ACC112 (cell line): ENCODE data around the gene EVI5L.
"Not testable (repeated sequence)": the region's sequence is repeated elsewhere in the genome, so short reads cannot be mapped to it uniquely, and the experiment has no call there.

ENCODE experiments used
- H2AFZ ChIP-seq: fragments of 200-600 bp; sonication (generic); one replicate; pipeline ENCODE4 v1.6.0; 2017; ENCODE audit warnings: antibody characterized with exemption, low read length; ENCODE audit not compliant: unreplicated experiment
- H3K27ac ChIP-seq: fragments of 200-600 bp; sonication (generic); 2 replicates; pipeline ENCODE4 v1.5.1; 2014; ENCODE audit warnings: low read depth, mild to moderate bottlenecking, antibody characterized with exemption, low read length, moderate library complexity
- H3K27me3 ChIP-seq: fragments of 200-600 bp; sonication (generic); 2 replicates; pipeline ENCODE4 v1.6.1; 2014; ENCODE audit warnings: mild to moderate bottlenecking, antibody characterized with exemption, low read length, moderate library complexity, mixed read lengths; ENCODE audit not compliant: insufficient read depth
- H3K36me3 ChIP-seq: fragments of 200-600 bp; sonication (generic); 2 replicates; pipeline ENCODE4 v1.6.1; 2016; ENCODE audit warnings: mild to moderate bottlenecking, antibody characterized with exemption, low read length, moderate library complexity, mixed read lengths; ENCODE audit not compliant: insufficient read depth
- H3K4me1 ChIP-seq: fragments of 200-600 bp; sonication (generic); one replicate; pipeline ENCODE4 v1.6.1; 2016; ENCODE audit warnings: low read length, mixed read lengths; ENCODE audit not compliant: insufficient read depth, unreplicated experiment, control insufficient read depth
- H3K4me3 ChIP-seq: fragments of 200-600 bp; sonication (generic); 2 replicates; pipeline ENCODE4 v1.5.1; 2014; ENCODE audit warnings: mild to moderate bottlenecking, low read depth, low read length
- H3K79me2 ChIP-seq: fragments of 200-600 bp; sonication (generic); one replicate; pipeline ENCODE4 v1.6.0; 2016; ENCODE audit warnings: low read length; ENCODE audit not compliant: control insufficient read depth, unreplicated experiment, insufficient read depth

Gene EVI5L

DNA sequence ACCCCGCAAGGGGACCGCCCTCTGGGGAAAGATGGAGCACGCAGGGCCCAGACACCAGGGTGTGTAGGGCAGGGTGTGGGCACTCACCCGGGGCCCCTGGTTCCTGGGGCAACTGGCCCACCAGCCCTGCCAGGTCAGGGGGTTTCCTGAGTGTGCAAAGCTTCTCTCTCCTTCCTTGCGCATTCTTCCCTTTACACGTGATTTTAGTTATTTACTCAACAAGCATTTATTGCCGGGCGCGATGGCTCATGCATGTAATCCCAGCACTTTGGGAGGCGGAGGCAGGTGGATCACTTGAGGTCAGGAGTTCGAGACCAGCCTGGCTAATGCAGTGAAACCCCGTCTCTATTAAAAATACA is 23.7 kb downstream of the EVI5L start:
- Histone ChIP-seq H2AFZ (no peak overlapping the region), H3K27ac (no peak overlapping the region), H3K36me3 (no peaks in the 10 kb centered on the region), H3K27me3 (no peaks in the 10 kb centered on the region), H3K79me2 (no peaks in the 10 kb centered on the region), H3K4me1 (no peaks in the 10 kb centered on the region), H3K4me3 (no peak overlapping the region)

DNA sequence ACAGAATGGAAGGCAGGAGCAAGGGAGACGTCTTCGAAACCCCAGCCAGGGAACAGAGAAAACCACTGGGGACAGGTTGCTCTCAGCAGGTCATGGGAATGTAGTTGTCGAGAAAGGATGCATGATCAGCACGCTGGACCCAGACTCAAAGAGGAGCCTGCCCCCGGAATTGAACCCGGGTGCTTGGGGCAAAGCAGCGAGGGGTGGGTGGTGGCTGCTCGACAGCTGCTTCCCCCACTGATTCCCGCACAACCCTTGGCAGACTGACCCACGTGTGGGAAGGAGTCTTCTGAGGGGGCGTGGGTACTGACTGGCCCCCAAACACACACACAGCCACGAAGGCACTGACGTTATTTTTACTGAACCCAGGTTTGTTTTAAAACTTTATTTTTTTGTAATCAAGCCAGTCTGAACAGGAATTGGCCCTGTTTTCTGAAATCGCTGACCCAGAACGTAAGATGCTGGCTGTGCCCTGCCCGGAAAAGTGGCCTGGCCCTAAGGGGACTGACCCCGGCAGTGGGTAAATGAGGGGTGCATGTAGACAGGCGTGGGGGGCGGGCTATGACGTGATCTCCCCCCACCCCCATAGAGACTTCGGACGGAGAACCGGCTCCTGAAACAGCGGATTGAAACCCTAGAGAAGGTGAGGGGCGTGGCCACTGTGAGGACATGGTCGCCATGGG is 25.5 kb downstream of the EVI5L start:
- Histone ChIP-seq H3K27ac (no peak overlapping the region), H3K36me3 (no peaks in the 10 kb centered on the region), H3K27me3 (no peaks in the 10 kb centered on the region), H2AFZ (no peak overlapping the region), H3K4me3 (no peak overlapping the region), H3K4me1 (no peaks in the 10 kb centered on the region), H3K79me2 (no peaks in the 10 kb centered on the region)

DNA sequence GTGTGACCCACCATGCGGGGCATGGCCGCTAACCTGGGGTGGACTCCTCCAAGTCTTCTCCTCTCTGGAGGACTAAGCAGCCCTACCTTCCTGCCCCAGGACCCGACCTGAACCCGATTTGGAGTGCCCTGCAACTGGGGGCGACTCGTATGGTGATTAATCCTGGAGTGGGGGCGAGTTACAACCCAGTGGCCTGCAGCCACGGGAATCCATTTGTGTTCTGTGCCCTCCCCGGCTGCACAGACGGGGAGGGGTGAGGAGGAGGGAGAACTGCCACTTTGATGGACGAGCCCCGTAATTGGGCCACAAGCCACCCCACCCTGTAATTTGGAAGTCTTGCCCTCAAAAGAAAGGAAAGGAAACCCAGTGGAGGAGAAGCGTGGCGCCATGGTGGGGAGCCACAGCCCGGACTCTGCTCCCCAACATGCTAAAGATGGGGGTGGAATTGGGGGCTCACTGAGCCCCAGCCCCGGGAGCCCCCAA is 26.1 kb downstream of the EVI5L start:
- H2AFZ ChIP-seq: no peak overlapping the region
- H3K27me3 ChIP-seq: no peaks in the 10 kb centered on the region
- H3K36me3 ChIP-seq: no peaks in the 10 kb centered on the region
- H3K79me2 ChIP-seq: no peaks in the 10 kb centered on the region
- H3K27ac ChIP-seq: no peak overlapping the region
- H3K4me1 ChIP-seq: no peaks in the 10 kb centered on the region
- no peak overlapping the region for H3K4me3 ChIP-seq

DNA sequence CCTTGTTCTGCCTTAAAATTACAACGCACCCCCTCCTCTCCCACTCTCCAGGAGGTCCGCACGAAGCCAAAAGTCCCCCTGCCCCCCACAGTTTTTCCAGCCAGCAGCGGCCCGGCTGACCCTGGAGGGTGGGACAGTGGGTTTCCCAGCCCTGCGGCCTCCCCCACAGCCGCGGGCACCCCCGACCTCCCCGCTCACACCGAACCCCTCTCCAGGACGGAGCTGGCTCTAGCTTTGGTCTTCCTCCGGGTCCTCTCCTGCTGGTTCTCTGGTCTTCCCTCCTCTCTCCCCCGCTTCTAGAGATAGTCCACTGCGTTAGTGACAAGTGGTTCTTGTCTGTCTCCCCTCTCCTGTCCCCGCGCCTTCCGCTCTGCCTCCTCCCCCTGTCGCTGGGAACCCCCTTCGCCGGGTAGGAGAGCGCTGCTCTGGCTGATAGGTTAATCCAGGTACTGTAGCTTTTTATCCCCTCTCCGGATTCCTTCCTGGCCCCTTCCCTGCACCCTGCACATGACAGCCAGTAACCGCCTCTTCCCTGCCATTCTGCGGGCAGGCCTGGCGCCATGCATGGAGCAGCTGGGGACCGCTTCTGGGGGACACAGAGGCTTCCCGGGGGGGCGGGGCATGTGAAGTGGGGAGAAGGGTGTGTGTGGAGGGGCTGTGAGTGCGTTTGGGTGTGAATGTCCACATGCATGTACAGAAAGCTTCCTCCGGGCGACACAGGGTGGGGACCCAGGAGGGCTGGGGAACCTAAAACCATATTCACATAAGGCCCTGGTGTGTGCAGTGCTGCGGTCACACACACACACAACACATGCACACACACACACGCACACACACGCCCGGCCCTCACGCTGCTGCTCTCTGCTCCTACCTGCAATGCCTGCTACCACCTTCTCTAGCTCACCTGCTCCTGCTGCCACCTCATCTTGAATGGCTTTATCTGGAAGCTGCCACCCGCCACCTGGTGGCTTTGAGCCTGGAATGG is 27.0 kb downstream of the EVI5L start:
- H3K27me3 ChIP-seq: no peaks in the 10 kb centered on the region
- no peak overlapping the region for H2AFZ ChIP-seq
- H3K4me3 ChIP-seq: no peak overlapping the region
- no peaks in the 10 kb centered on the region for H3K36me3 ChIP-seq
- H3K4me1 ChIP-seq: no peaks in the 10 kb centered on the region
- no peak overlapping the region for H3K27ac ChIP-seq
- H3K79me2 ChIP-seq: no peaks in the 10 kb centered on the region

DNA sequence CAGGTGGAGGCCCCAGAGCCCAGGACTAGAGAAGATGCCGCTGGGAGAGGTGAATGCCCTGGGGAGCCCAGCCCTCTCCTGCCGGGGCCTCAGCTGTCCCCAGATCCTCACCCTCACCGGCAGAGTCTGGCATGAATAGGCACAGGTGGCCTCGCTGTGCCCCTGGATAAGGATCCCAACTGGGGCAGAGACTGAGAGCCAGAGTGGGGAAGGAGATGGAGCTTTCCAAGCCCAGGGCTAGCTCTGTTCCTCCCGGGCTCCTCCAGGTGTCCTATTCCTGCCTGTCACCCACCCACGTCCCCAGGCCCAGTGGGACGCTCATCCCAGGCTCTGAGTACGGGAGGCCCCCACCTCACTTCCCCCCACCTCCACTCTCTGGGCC is 27.7 kb downstream of the EVI5L start:
- H3K36me3 ChIP-seq: no peaks in the 10 kb centered on the region
- H3K4me1 ChIP-seq: no peaks in the 10 kb centered on the region
- H2AFZ ChIP-seq: no peak overlapping the region
- no peak overlapping the region for H3K27ac ChIP-seq
- no peak overlapping the region for H3K4me3 ChIP-seq
- H3K79me2 ChIP-seq: no peaks in the 10 kb centered on the region
- no peaks in the 10 kb centered on the region for H3K27me3 ChIP-seq

DNA sequence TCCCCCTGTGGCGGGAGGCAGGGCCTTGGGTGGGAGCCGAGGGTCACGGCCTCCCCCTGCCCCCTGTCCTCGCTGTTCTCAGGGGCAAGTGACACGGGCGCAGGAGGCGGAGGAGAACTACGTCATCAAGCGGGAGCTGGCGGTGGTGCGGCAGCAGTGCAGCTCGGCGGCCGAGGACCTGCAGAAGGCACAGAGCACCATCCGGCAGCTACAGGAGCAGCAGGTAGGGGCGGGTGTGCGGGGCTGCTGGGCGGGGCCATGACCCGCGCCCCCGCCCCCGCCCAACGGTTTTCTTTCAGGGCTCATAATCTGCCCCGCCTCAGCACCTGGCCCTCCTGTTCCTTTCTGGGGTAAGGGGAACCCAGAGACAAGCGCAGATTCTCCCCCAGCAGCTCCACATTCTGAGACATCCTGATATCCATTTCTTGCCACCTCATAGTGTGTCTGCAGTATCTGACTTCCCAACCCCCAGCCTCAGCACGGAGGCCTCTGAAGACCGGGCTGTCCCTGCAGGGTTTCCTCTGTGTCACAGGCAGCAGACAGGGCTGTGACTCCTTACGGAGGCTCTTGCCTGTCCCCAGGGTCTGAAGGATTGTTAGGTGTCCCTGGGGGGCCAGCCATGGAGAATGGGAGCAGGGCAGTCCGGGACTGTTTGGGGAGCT is 28.2 kb downstream of the EVI5L start:
- no peak overlapping the region for H3K4me3 ChIP-seq
- no peaks in the 10 kb centered on the region for H3K4me1 ChIP-seq
- H3K27me3 ChIP-seq: no peaks in the 10 kb centered on the region
- no peak overlapping the region for H2AFZ ChIP-seq
- H3K79me2 ChIP-seq: no peaks in the 10 kb centered on the region
- no peak overlapping the region for H3K27ac ChIP-seq
- no peaks in the 10 kb centered on the region for H3K36me3 ChIP-seq

DNA sequence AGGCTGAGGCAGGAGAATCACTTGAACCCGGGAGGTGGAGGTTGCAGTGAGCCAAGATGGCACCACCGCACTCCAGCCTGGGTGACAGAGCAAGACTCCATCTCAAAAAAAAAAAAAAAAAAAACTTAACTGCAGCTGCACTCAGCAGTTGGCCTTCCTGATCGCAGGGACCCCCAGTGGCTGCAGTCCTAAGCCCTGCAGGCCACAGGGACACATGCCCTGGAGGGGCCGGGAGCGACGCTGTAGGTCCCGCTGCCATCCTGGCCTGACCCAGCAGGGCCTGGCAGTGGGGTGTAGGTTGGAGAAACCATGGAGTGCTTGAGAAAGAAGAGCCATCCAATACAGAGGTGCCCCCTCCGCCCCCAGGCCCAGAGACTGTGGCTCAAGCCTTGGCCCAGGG is 29.1 kb downstream of the EVI5L start:
- not testable (repeated sequence) for H3K4me3 ChIP-seq, H2AFZ ChIP-seq, H3K27me3 ChIP-seq, H3K27ac ChIP-seq, H3K36me3 ChIP-seq, H3K4me1 ChIP-seq, H3K79me2 ChIP-seq

DNA sequence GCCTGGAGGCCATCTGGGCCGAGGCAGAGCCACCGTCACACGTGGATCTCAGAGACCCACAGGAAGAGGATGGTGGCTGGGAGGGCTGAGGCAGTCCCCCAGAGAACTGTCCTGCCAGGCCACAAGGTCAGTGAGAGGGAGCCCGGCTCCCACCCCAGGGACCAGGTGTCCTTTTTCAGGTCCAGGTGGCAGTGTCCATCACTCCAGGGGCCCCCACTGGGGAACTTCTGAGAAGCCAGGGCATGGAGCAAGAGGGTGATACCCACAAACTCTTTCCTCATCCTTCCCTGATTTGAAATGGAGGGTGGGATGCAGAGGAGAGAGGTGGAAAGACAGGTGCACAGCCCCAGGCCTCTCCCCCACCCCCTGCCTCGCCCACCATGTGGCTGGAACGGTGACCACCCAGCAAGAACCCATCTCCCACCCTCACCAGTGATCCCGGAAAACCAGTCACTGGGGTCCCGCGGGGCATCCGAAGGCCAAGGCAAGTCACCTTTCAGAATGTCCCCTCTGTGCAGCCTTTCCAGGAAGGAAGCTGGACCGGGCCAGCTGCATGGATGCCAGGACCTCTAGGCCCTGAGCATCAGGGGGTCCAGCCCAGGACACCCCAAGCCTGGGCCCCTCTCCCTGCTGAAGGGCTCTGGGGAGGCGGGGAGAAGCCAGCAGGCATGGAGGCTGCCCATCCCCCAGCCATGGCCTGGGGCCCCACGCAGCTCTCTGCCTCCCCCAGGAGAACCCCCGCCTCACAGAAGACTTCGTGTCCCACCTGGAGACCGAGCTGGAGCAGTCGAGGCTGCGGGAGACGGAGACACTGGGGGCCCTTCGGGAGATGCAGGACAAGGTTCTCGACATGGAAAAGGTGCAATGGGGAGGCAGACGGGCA is 30.1 kb downstream of the EVI5L start:
- Histone ChIP-seq H3K27ac (no peak overlapping the region), H3K27me3 (no peaks in the 10 kb centered on the region), H3K4me3 (no peak overlapping the region), H3K4me1 (no peaks in the 10 kb centered on the region), H2AFZ (no peak overlapping the region), H3K79me2 (no peaks in the 10 kb centered on the region), H3K36me3 (no peaks in the 10 kb centered on the region)

DNA sequence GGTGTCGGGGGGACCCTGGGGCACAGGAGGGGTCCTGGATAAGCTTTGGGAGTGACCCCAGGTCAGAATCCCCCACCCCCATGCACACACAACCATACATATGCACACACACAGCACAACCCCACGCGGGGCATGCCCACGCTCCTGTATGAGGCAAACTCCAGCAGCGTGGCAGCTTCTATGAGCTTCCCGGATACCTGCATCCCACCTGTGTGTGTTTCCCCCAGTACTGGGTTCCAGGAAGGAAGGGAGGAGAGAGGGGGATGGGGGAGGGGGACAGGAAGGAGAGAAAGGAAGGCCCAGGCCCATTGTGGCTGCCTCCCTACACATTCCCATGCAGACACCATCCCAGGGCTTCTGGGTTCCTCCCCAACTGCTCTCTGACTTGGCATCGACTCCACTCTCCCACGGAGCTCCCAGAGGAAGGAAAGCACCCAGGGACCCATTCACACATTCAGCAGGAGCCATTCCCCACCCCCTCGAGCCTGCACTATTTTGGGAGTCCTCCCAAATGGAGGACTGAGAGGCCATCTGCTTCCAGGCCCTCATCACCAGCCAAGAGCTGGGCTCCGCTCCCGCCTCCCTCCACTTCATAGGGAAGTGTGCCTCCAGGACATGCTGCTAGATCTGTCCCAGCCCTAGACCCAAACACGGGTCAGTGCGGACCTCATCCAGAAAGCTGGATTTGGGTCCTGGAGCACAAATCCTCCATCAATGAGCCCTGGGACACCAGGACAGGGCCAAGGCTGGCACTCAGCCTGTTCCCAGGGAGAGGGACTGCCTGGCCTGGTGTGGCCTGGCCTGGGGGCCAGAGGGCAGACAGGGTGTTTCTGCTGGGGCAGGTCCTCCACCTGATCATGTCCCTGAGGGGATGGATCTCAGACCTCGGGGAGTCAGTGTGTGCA is 30.9 kb downstream of the EVI5L start:
- Histone ChIP-seq H3K36me3 (no peaks in the 10 kb centered on the region), H3K27me3 (no peaks in the 10 kb centered on the region), H2AFZ (no peak overlapping the region), H3K79me2 (no peaks in the 10 kb centered on the region), H3K4me1 (no peaks in the 10 kb centered on the region), H3K4me3 (no peak overlapping the region), H3K27ac (no peak overlapping the region)
